Stimulated activated CD4-positive, alpha-beta T cell treated with anti-CD3 and anti-CD28 coated beads, Interleukin-4, amount 100 ng/mL, for 1 hour (primary cell): Measurements from ENCODE around the gene RASAL3.

Source experiments
- DNase-seq: peaks from one replicate; pipeline ENCODE4 v3.0.0-alpha.2; 2020

RASAL3 gene

DNA sequence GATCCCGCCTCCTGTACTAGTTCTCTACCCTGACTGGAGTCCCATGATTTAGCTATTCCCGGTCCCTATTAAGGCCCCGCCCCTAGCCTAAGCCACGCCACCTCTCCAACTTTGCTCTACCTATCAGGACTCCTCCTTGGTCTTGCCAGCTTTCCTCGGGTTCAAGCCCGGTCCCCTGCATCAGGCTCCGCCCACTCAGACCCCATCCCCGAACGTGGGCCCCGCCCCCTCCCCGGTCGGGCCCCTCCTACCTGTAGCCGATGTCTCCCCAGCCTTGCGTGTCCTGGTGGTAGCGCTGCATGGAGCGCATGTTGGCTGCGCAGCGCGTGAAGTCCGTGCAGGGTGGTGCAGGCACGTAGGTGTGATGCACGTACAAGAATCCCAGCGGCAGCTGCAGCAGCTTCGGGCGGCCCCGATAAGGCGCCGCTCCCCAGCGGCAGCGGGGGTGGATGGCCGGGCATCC is 7.3 kb upstream of the RASAL3 start:
- DNase-seq: no peak

DNA sequence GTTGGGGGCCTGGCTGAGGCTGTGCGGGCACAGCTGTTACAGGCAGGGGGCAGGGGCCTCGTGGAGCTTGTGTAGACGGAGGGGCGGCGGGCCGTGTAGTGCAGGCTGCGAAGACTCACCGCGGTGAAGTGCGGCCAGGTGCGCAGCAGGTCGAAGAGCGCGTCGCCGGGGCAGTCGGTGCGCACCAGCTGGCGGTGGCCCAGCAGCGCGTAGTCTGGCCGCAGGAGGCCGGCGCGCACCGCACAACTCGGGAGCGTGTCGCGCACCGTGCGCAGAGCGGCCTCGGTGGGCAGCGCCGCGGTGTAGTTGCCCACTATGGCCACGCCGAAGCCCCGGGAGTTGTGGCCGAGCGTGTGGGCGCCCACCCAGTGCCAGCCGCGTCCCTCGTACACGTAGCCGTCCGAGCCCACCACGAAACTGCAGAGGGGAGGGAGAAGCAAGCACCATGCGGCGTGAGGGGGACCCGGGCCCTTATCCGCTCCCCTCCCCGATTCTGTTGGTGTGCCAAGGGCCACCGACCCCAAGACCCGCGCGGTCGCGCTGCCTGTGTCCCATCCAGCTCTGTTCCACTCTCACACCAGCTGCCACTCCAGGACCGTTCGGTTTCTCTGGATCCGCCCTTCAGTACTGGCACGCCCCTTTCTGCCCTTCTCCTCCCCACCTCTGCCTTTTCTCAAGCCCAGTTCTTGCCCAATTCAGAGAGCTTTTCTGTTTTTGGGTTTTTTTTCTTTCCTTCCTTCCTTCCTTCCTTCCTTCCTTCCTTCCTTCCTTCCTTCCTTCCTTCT is 5.4 kb upstream of the RASAL3 start:
- DNase-seq: peak; percentile 34

- no peak for DNase-seq
These were observed 4.5 kb upstream of the RASAL3 start for GRCh38 chr19:15468675-15469512.

- no peak for DNase-seq
These were observed 3.4 kb upstream of the RASAL3 start for GRCh38 chr19:15467734-15468214.

DNA sequence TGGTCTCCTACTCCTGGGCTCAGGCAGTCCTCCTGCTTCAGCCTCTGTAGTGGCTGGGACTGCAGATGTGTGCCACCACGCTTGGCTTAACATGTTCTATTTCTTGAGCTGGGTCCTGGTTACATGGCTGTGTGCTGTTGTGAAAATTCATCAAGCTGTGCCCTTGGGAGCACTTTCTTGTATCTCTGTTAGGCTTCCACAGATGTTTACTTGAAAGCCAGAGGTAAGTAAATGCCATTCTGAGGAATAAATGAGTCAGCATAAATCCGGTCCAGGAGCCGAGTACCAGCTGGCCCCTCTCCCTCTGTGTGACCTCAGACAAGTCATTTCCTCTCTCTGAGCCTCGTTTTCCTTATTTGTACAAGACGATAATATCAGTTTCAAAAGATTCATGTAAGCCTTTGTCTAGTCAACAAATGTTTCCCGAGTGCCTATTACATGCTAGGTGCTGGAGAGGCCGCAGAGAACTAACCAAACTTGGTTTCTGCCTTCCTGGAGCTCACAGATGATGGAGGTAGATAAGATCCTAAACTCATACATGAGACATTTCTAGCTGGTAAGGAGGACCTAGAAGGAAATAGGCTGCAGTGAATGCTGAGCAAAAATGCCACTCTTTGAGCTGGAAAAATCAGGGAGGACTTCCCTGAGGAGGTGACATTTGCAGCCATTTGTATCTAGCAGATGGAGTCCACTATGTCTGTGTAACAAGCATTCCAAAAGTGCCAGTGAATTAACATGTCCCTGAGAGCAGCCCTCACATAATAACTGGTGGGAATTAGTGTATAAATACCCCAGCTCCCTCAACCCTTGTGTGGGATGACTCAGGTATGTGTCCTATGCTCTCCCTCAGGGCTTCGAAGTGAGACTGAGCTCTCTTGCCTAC is 2.7 kb upstream of the RASAL3 start:
- peak; percentile 53 for DNase-seq

- peak; percentile 71 for DNase-seq
These were observed 428 bp downstream of the RASAL3 start for GRCh38 chr19:15463861-15464371.

DNA sequence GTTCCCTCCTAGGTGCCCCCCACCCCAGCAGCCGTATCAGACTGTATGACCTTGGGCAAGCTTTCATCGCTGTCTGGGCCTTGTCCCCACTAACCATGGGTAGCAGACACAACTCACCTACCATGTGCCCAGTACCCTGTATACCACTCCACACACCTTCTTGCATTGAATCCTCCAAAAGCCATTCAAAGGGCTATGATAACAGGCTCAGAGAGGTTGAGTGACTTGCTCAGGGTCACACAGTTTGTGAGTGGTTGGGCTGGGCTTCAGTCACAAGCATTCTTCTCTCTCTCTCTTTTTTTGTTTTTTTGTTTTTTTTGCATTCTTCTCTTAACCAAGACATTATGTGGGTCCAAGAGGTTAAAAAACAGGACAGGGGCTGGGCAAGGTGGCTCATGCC is 2.6 kb downstream of the RASAL3 start:
- DNase-seq: no peak

GRCh38 chr19:15457701-15458484 is 6.5 kb downstream of the RASAL3 start:
- no peak for DNase-seq

GRCh38 chr19:15456871-15457700 is 7.3 kb downstream of the RASAL3 start:
- no peak for DNase-seq

GRCh38 chr19:15456441-15456840 is 7.9 kb downstream of the RASAL3 start:
- DNase-seq: no peak

DNA sequence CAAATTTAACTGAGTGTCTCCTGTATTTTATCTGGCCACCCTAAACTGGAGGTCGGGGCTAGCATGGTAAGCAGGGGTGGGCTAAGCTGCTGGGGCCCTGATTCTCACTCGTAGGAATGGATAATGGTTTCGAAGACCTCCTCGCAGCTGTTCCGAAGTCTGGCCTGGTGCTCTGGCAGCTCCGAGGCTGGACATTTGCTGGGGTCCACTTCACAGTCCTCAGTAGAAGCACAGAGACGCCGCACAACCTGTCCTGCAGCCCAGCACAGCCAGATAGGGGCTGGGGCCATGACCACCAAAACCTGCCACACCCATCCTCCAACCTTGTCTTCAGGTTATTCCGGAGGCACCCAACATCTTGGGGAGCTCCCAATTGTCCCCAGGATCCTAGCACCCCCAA is 8.3 kb downstream of the RASAL3 start:
- no peak for DNase-seq

DNA sequence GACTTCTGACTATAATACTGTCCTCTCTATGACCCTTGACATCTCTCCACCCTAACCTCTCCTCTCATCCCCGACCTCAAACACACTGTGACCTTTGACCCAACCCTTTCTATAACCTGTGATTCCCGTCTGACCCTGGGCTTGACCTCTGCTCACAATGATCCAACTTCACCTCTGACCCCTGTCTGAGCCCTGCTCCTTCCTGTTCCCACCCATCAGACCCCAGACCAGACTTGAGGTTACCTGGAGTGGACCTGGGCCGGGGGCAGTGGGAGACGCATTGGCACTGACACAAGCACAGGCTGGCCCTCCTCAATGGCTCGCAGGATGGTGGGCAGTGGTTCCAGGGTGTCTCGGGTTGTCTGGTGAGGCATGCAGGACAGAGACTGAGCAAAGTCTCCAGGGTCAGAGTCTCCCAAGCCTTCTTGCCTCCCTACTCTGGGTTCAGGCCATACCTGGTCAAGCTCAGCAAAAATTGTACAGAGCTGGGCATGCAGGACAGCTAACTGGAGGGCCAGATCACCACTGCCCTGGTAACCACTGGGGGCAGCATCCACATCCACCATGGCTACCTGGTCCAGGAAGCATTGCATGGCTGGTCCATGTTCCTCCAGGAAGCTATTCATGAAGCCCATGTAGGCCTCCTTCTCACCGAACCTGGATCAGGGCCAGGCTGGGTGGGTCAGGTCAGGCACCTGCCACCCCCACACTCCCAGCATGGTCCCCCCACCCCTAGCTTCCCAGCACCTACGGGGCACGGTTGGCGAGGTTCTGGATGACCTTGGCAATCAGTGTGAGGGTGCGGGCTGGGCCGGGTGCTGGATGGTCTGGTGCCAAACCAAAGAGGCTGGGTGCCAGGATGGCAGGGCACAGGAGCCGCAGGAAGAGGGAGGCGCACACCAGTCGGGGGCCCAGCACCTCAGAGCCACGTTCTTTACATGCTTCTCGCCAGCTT is 10.2 kb downstream of the RASAL3 start:
- DNase-seq: no peak

DNA sequence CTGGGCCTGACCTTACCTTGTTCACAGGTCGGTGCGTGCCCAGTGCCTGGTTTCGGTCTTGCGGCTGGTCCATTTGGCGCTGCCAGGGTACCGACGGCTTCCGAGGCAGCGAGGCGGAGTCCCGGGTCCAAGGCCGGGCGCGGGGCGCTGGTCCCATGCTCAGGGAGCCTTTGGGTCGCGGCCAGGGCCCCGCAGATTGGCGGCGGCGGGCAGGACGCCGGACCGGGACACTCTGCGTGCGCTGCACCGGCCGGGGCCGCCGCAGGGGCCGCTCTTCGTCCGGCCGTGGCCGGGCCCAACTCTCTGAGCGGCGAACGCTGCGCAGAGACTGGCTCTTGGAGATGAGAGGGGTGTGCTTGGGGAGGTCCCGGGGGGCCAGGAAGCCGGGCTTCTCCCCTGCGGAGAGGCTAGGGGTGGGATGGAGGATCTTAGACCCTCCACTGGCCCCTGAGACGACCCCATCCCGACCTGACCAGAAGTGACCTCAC is 11.2 kb downstream of the RASAL3 start:
- DNase-seq: no peak

DNA sequence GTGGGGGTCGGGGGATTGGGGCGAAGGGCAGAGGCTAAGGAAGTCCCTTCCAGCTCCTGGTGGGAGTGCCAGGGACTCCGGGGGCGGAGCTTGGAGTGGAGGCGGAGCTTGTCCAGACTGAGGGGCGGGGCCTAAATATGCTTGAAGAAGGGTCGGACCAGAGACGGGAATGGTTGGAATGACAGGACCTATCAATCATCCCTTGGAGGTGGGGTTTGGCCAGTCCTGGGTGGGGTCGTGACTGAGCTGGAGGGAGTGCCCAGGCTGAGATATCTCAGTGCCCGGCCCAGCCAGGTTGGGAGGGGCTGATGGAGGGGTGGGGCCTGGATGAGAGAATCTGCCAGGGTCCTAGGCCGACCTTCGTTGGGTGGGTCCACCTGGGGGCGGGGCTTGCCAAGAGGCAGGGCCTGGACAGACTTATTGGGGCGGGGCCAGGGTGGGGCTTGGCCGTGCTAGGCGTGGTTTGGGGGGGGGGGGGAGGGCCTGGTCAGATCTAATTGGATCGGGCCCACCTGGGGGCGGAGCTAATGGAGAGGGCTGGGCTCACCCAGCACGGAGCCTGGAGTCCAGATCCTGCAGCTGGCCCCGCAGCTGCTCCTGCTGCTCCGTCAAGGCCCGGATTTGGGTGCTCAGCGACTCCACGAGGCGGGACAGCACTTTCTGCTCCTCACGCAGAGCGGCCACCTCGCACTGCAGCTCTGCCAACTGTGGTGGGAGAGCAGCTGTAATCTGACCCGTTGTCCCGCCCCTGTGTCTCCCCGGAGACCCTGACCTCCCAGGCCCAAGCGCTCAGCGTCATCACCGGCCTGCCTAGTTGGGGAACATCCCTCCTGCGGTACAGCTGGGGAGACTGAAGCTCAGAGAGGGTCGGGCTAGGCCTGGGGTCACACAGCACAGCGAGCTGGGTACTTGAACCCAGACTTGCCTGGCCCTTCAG is 12.0 kb downstream of the RASAL3 start:
- peak; percentile 19 for DNase-seq

GRCh38 chr19:15450528-15450890 is 13.8 kb downstream of the RASAL3 start:
- DNase-seq: no peak

GRCh38 chr19:15449620-15450527 is 14.5 kb downstream of the RASAL3 start, which contains the start of gene WIZ:
TSS of gene WIZ (minus strand) at chr19:15449956. CDS start at chr19:15448307, 1,649 bp downstream.
- peak; percentile 88 for DNase-seq
